Pericardium fibroblast (primary cell): ENCODE data around the gene TRIM24. TPM values are rescaled to one million over a fixed set of nuclear protein-coding genes. Genes with fewer than 3 reads are reported as not detected.

ENCODE experiments used
- total RNA-seq: library from RNA; depleted of rRNA; stranded (reverse); fragments of >200 nt; gene quantifications from 2 replicates; pipeline ENCODE4 v1.2.3, GENCODE V29; 2015

Gene TRIM24
- total RNA-seq: 9.9 and 11.4 TPM in 2 replicates

GRCh38 chr7:138460176-138460648, at the start of gene TRIM24:
TSS of gene TRIM24 (plus strand) at chr7:138460259. CDS start at chr7:138460549, 290 bp downstream.

Other genes with a start within 250 kb of the TRIM24 start
- not detected in 2 replicates for gene SVOPL, start 241.1 kb downstream of the TRIM24 start, total RNA-seq